Activated T-helper 1 cell treated with anti-CD3 and anti-CD28 coated beads, Interleukin-12 subunit alpha, Interleukin-12 subunit beta, Interleukin-2, Interleukin-4 antibody, amounts not matched to agents 30 ng/mL and 10 ng/mL and 1 ng/mL, durations not matched to agents 14 hours and 24 hours and 36 hours (primary cell): ENCODE measurements around the gene RNASEH1. TPM values are rescaled to one million over a fixed set of nuclear protein-coding genes. Genes with fewer than 3 reads are reported as not detected.
A peak's percentile ranks its signal among the peaks of the same experiment; 100 is the strongest.

Experiments used
- DNase-seq: peaks from one replicate; pipeline ENCODE4 v3.0.0; 2021; ENCODE audit warnings: low spot score
- H3K27ac Mint-ChIP-seq: one replicate; pipeline ENCODE4 v1.8.0; 2021; ENCODE audit warnings: mild to moderate bottlenecking, mixed read lengths
- H3K27me3 Mint-ChIP-seq: one replicate; pipeline ENCODE4 v1.8.0; 2022; ENCODE audit warnings: mild to moderate bottlenecking, moderate library complexity, mixed read lengths; ENCODE audit not compliant: insufficient read depth
- H3K36me3 Mint-ChIP-seq: one replicate; pipeline ENCODE4 v1.8.0; 2021; ENCODE audit warnings: low read depth, mixed read lengths
- H3K4me1 Mint-ChIP-seq: one replicate; pipeline ENCODE4 v1.8.0; 2021; ENCODE audit warnings: low read depth, mixed read lengths
- H3K4me3 Mint-ChIP-seq: one replicate; pipeline ENCODE4 v1.8.0; 2021; ENCODE audit warnings: mild to moderate bottlenecking, moderate library complexity, mixed read lengths
- H3K9me3 Mint-ChIP-seq: one replicate; pipeline ENCODE4 v1.8.0; 2021; ENCODE audit warnings: mixed read lengths
- intact Hi-C: fragments of 100-400 bp; cut with micrococcal nuclease; formaldehyde crosslinking; loops from one replicate; pipeline ENCODE4 v1.15.1; 2024
- total RNA-seq: library from RNA; stranded (reverse); gene quantifications from 2 replicates; pipeline ENCODE4 v1.2.3, GENCODE V29; 2022

The RNASEH1 gene
- total RNA-seq, 1 donor from 2014 or later, result 30.5 TPM

- Mint-ChIP-seq H3K4me1 (peaks cover 5% of the 10 kb centered on the region), H3K27ac (peak overlapping the region; percentile 45), H3K27me3 (no peaks in the 10 kb centered on the region), H3K36me3 (no peaks in the 10 kb centered on the region), H3K9me3 (no peaks in the 10 kb centered on the region), H3K4me3 (peak overlapping the region; percentile 69)
- DNase-seq, result no peak
- intact Hi-C loops, result no loop called here
Measured at GRCh38 chr2:3535794-3536681, 22.1 kb downstream of the RNASEH1 start.

- intact Hi-C loops, result no loop called here
- Mint-ChIP-seq H3K36me3 (no peaks in the 10 kb centered on the region), H3K9me3 (no peaks in the 10 kb centered on the region), H3K4me1 (peaks cover 5% of the 10 kb centered on the region), H3K27ac (no peak overlapping the region), H3K4me3 (no peak overlapping the region), H3K27me3 (no peaks in the 10 kb centered on the region)
- DNase-seq, result no peak
Measured at GRCh38 chr2:3535467-3535793, 22.7 kb downstream of the RNASEH1 start.

DNA sequence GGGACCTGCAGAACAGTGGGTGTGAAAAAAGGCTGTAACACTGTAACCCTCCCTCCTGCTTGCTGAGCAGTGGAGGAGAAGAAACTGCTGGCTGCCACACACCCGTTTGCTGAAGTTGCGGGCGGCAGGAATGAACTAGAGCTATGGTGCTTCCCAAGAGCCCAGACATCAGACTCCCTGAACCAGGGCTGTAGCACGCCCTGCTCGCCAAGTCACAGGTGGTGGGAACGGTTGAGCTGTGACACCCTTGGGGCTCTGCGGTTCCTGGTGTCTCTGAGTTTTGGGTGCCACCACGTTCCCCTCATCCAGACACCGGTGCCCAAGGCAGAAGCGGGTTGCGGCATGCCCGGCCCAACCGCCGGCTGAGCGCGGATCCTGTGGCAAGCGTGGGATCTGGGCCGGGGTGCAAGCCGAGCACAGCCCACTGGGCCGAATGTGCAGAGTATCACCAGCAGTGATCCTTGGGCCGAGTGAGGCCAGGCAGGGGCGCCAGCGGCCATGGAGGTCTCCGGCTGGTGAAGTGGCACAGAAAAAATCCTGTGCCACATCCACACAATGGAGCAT is 23.8 kb downstream of the RNASEH1 start:
- no peaks in the 10 kb centered on the region for H3K9me3 Mint-ChIP-seq
- H3K27ac Mint-ChIP-seq, result no peak overlapping the region
- H3K4me1 Mint-ChIP-seq, result peaks cover 5% of the 10 kb centered on the region
- DNase-seq, result no peak
- intact Hi-C loops, result no loop called here
- H3K36me3 Mint-ChIP-seq, result no peaks in the 10 kb centered on the region
- no peaks in the 10 kb centered on the region for H3K27me3 Mint-ChIP-seq
- no peak overlapping the region for H3K4me3 Mint-ChIP-seq

GRCh38 chr2:3533836-3534235 is 24.3 kb downstream of the RNASEH1 start:
- Mint-ChIP-seq H3K4me1 (peaks cover 5% of the 10 kb centered on the region), H3K9me3 (no peaks in the 10 kb centered on the region), H3K27me3 (no peaks in the 10 kb centered on the region), H3K4me3 (no peak overlapping the region), H3K36me3 (no peaks in the 10 kb centered on the region), H3K27ac (no peak overlapping the region)
- intact Hi-C loops, result no loop called here
- DNase-seq, result no peak

DNA sequence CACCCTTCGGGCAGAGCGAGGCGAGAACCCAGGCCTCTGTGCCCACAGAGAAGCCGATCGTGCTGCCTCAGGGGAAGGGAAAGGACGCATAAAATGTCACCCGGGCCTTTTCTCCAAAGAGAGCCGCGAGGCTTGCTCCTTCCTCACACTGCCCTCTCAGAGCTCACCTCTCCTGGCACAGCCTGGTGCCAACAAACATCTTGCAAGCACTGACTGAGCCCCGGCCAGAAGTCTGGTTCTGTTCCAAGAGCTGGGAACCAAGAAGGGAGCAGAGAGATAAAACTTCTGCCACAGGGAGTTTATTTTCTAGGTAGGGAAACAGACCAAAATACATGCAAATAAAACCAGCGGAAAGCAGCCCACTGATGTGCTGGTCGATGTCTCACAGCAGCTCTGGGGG is 25.2 kb downstream of the RNASEH1 start:
- Mint-ChIP-seq H3K27me3 (no peaks in the 10 kb centered on the region), H3K36me3 (no peaks in the 10 kb centered on the region), H3K4me1 (peaks cover 5% of the 10 kb centered on the region), H3K27ac (no peak overlapping the region), H3K9me3 (no peaks in the 10 kb centered on the region), H3K4me3 (no peak overlapping the region)
- intact Hi-C loops, result no loop called here
- no peak for DNase-seq

GRCh38 chr2:3529316-3530025 is 28.7 kb downstream of the RNASEH1 start:
- no peaks in the 10 kb centered on the region for H3K9me3 Mint-ChIP-seq
- DNase-seq, result no peak
- H3K4me3 Mint-ChIP-seq, result no peak overlapping the region
- H3K27me3 Mint-ChIP-seq, result peaks cover 2% of the 10 kb centered on the region
- no peak overlapping the region for H3K27ac Mint-ChIP-seq
- intact Hi-C loops, result no loop called here
- H3K36me3 Mint-ChIP-seq, result no peaks in the 10 kb centered on the region
- H3K4me1 Mint-ChIP-seq, result no peaks in the 10 kb centered on the region

- DNase-seq, result no peak
- intact Hi-C loops, result no loop called here
- Mint-ChIP-seq H3K36me3 (no peaks in the 10 kb centered on the region), H3K4me1 (no peaks in the 10 kb centered on the region), H3K9me3 (no peaks in the 10 kb centered on the region), H3K27ac (no peak overlapping the region), H3K27me3 (peaks cover 2% of the 10 kb centered on the region), H3K4me3 (no peak overlapping the region)
Measured at GRCh38 chr2:3527886-3528785, 30.0 kb downstream of the RNASEH1 start.

DNA sequence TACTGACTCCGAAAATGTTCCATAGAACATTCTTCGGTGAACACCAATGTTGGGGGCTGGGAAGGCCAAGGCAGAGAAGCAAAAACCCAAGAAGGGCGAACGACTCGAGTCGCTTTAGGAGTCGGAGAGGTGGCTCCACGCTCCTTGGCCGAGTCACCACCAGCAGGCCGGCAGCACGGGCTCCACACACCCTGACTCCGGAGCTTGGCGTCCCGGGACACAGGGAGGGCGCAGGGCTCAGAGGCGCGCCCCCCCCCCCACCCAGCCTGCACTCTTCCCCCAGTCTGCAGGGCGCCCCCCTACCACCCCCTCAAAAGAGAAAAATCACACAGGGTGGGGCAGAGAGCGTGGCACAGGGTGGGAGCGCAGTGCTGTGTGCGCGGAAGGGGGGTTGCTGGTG is 31.3 kb downstream of the RNASEH1 start:
- peaks cover 2% of the 10 kb centered on the region for H3K27me3 Mint-ChIP-seq
- no peak overlapping the region for H3K27ac Mint-ChIP-seq
- intact Hi-C loops, result no loop called here
- H3K4me3 Mint-ChIP-seq, result no peak overlapping the region
- H3K9me3 Mint-ChIP-seq, result no peaks in the 10 kb centered on the region
- H3K4me1 Mint-ChIP-seq, result peaks cover 1% of the 10 kb centered on the region
- no peak for DNase-seq
- no peaks in the 10 kb centered on the region for H3K36me3 Mint-ChIP-seq

DNA sequence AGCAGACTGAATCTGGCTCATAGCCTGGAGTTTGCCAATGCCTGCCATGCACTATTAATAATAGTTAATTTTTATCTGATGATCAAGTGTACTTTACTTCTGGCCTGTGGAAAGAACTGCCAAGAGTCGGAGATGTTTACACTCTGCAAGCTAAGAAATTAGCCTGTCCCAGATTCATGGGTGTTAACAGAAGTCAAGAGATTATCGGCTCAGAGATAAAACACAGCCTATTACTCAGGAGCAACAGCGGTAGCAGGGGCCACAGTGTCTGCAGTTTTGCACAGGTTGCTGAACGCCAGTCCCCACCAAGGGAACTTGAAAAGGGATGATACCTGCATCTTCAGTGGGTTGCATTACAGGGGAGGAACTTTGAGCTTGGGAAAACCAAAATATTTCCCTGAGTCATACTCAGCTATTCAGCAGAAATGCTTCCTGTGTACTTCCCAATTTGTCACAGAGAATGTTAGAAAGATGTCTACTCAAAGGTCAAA is 34.5 kb downstream of the RNASEH1 start:
- H3K4me1 Mint-ChIP-seq, result peaks cover 23% of the 10 kb centered on the region
- no peaks in the 10 kb centered on the region for H3K9me3 Mint-ChIP-seq
- DNase-seq, result no peak
- no peak overlapping the region for H3K27ac Mint-ChIP-seq
- peaks cover 4% of the 10 kb centered on the region for H3K27me3 Mint-ChIP-seq
- intact Hi-C loops, result no loop called here
- H3K36me3 Mint-ChIP-seq, result no peaks in the 10 kb centered on the region
- H3K4me3 Mint-ChIP-seq, result no peak overlapping the region

DNA sequence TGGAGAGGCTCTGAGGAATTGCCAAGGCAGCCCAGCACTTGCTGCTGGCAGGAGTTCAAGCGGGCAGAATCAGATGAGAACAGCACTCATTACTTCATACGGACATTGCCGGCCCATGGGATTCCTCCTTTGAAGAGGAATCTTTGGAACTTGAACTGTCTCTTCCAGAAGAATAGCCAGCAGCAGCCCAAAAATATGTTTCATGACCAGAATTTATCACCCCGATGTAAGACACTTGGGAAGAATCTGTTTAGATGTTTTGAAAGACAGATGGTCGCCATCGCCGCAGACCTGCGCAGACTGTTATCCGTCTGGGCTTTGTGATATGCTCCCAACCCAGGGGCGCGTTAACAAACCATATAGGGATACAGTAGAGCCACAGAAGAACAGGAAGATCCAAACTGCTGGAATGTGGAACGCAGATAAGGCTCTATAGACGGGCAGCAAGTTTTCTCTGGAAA is 35.1 kb downstream of the RNASEH1 start:
- H3K9me3 Mint-ChIP-seq, result no peaks in the 10 kb centered on the region
- H3K36me3 Mint-ChIP-seq, result peaks cover under 1% of the 10 kb centered on the region
- DNase-seq, result no peak
- no peak overlapping the region for H3K4me3 Mint-ChIP-seq
- peaks cover 27% of the 10 kb centered on the region for H3K4me1 Mint-ChIP-seq
- intact Hi-C loops, result no loop called here
- H3K27ac Mint-ChIP-seq, result no peak overlapping the region
- H3K27me3 Mint-ChIP-seq, result peaks cover 4% of the 10 kb centered on the region

- Mint-ChIP-seq H3K27ac (peak overlapping the region; percentile 92), H3K9me3 (peaks cover 4% of the 10 kb centered on the region), H3K4me1 (peaks cover 38% of the 10 kb centered on the region), H3K4me3 (peak overlapping the region; percentile 94), H3K27me3 (peaks cover 4% of the 10 kb centered on the region), H3K36me3 (peaks cover 10% of the 10 kb centered on the region)
- intact Hi-C loops, result no loop called here
- DNase-seq, result no peak
Measured at GRCh38 chr2:3520591-3520990, 37.5 kb downstream of the RNASEH1 start.
